ENCODE data around the gene HSD17B12.
"Not testable (repeated sequence)": the region's sequence is repeated elsewhere in the genome, so short reads cannot be mapped to it uniquely, and the experiment has no call there.

HSD17B12 gene

DNA sequence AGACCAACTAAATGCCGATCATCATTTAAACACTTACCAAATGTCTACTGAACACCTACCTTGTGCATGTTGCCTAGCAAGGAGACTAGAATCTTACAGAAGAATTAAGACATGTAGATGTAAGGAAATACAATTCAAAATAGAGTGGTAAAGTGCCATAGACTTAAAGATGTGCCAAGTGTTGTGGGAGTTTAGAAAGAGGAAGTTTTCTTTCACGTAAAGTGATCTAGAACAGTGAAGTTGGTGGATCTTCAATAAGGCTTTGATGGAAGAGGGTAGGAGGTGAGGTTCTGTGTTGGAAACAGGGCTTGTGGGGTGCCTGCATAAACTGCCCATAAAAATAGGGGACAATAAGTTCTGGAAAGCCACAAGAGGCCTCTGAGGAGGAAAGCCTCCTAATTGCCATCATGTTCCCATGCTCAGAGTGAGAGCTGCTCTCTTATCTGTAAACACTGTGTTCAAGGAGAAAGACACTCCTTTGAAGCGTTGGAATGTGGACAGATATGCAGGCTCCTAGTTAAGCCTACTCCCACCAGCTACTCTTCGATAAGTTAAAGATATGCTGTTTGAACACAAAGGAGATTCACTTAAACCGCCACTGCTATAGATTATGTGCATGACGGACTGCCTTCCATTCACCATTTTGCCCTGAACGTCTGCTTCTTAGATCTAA lies 66.7 kb downstream of the HSD17B12 start:
- DNase-seq (ENCODE audit: low spot score) = no peak

DNA sequence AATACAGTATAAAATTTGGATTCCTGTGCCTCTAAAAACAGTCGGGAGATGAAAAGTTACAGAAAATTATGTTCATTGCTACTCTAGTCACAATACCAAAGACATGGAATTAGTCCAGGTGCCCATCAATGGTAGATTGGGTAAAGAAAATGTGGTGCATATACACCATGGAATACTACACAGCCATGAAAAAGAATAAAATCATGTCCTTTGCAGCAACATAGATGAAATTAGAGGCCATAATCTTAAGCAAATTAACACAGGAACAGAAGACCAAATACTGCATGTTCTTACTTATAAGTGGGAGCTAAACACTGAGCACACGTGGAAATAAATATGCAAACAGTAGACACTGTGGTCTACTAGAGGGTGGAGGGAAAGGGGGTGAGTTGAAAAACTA lies 67.6 kb downstream of the HSD17B12 start:
- DNase-seq (ENCODE audit: low spot score) = no peak

DNA sequence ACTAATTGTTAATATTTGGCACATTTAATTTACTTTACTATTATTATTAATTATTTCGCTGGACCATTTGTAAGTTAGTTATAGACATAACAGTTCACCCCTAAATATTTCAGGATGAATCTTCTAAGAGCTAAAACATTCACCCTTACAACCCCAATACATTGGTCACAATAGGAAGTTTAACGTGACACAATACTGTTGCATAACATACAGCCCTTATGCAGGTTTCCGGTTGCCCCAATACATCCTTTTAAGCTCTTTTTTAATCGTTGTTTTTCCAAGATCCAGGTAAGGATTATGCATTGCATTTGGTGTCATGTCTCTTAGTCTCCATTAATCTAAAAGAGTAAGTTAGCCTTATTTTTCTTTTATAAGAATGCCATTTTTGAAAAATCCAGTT lies 71.2 kb downstream of the HSD17B12 start:
- DNase-seq (ENCODE audit: low spot score) = no peak

DNA sequence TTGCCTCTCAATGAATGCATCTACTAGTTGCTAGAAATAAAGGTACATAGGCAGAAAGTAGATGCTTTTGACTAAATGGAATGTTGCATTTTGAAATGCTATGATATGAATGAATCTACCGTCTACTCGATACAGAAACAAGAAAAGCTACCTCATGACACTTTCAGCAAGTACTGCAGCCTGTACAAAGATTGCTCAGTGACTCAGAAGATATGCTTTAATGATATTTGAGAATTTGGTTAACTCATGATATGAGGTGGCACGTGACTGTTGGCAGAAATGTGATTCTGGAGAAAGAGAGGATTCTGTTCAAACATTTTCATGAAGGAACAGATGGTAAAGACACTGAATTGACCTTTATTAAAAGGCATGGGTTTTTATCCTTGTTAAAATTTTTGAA lies 76.0 kb downstream of the HSD17B12 start:
- no peak for DNase-seq (ENCODE audit: low spot score)

DNA sequence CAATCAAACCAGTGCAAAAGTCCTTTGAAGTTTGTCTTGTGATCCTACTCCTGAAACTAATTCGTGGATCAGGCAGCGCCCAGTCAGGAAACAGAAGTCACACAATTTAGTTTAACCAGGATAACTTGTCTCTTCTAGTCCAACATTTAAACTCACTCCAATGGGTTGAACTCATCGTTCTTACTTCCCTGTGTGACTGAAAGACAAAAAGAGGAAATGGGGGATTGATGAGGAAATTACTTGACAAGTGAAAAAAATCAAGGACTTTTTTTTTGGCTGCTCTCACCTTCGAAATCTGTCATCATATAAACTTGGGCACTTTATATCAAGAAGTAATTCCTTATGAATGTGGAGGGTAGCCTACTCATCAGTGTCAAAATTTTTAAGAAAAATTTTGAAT lies 78.4 kb downstream of the HSD17B12 start:
- DNase-seq (ENCODE audit: low spot score) = no peak

DNA sequence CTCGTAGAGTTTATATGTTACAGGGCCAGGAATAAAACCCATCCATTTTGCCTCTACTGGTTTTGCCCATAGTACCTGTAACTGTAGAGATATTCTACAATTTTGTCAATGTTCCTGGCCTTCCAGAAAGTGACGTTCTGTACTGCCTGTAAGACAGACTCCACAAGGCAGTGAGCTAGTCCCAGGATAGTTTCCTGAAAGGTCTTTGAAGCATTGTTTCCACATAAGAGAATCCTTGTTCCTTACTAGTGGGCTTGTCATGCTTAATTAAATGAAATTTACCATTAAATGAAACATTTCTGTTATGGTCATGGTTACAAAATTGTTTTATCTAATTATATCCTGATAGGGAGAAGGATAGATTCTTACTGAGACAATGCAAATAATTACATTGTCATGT lies 80.4 kb downstream of the HSD17B12 start:
- DNase-seq (ENCODE audit: low spot score) = no peak

DNA sequence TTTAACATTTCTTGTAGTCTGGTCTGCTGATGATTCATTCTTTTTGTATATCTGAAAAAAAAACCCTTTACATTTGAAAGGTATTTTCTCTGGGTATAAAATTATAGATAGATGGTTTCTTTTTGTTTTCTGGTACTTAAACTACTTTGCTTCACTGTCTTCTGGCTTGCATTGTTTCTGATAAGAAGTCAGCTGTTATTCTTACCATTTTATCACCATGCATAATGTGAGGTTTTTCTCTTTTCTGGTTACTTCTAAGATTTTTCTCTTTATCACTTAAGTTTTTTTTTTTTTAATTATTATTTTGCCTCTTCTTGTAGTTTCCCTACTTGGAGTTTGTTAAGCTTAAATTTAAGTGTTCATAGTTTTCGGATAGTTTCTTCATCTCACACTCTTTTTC lies 84.7 kb downstream of the HSD17B12 start:
- no peak for DNase-seq (ENCODE audit: low spot score)

DNA sequence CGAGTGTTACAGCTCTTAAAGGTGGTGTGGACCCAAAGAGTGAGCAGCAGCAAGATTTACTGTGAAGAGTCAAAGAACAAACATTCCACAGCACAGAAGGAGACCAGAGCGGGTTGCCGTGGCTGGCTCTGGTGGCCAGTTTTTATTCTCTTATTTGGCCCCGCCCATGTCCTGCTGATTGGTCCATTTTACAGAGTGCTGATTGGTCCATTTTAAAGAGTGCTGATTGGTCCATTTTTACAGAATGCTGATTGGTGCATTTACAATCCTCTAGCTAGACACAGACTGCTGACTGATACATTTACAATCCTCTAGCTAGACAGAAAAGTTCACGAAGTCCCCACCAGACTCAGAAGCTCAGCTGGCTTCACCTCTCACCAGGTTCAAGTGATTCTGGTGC lies 88.1 kb downstream of the HSD17B12 start:
- not testable (repeated sequence) for DNase-seq (ENCODE audit: low spot score)

DNA sequence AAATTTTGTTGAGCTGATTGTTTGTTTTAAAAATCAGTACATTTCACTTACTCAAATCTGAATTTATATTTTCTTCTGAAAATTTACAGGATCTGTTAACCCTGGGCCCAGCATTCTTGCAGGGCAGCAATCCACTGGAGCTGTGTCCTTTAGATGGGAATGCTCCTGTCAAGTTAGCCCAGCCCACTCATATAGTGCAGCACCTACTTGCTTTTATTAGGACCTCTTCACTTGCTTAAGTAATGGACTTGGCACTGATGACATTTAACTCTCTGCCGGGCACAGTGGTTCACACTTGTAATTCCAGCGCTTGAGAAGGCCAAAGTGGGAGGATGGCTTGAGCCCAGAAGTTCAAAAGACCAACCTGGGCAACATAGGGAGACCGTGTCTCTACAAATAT lies 89.6 kb downstream of the HSD17B12 start:
- DNase-seq (ENCODE audit: low spot score) = no peak

DNA sequence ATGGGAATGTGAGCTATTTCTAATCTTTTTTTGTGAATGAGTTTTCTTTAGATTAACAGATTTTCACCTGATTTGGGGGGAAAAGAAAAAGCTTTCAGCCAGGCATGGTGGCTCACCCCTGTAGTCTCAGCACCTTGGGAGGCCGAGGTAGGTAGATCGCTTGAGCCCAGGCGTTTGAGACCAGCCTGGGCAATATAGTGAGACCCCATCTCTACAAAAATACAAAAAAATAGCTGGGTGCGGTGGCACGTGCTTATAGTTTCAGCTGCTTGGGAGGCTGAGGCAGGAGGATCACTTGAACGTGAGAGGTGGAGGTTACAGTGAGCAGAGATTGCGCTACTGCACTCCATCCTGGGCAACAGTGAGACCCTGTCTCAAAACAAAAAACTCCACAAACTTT lies 92.2 kb downstream of the HSD17B12 start:
- DNase-seq (ENCODE audit: low spot score) = no peak

DNA sequence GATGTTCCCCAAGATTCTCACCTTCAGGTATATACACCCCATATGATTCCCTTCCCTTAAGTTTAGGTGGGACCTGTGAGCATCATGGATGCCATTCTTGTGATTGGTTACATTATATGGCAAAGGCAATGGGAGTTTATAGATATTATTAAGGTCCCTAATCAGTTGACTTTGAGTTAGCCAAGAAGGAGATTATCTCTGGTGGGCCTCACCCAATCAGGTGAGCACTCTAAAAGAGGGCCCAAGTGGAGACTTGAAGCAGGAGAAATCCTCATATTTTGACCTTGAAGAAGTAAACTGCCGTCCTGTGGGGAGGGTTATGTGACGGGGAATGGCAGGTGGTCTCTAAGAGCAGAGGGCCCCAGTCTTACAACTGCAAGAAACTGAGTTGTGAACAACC lies 94.2 kb downstream of the HSD17B12 start:
- DNase-seq (ENCODE audit: low spot score) = no peak

DNA sequence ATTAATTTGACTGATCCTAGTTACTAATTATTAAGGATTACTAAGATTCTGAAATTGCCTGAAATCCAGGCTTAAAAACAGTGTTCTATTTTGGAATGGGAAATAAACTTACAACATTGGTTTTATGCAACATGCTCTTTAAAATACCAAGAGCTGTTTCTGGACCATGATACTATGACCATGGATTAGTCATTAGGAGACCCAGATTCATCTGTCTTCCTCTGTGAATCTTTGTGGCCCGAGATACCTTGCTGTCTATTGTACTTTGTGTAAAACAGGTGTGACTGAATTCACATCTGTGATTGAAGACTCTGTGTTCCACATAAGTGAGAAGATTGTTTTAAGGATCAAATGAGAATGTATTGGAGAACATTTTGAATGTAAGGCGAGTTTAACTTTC lies 98.8 kb downstream of the HSD17B12 start:
- DNase-seq (ENCODE audit: low spot score) = no peak

DNA sequence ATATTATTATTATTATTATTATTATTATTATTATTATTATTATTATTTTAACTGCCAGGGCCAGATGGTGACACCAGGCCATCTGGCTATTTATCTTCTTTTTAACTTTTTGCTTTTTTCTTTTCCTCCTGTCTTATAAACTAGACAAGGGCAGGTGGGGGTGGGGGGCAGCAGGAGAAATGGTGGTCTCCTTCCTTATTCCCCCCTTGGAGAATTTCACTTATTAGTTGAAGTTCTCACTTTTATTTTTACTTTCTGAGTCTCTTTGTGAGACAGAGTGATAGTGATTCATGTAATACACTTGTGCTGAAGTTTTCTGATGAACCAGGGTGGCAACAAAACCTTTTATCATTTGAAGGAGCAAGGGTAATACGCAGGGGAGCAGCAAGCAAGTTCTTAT lies 103.8 kb downstream of the HSD17B12 start:
- DNase-seq (ENCODE audit: low spot score) = no peak

DNA sequence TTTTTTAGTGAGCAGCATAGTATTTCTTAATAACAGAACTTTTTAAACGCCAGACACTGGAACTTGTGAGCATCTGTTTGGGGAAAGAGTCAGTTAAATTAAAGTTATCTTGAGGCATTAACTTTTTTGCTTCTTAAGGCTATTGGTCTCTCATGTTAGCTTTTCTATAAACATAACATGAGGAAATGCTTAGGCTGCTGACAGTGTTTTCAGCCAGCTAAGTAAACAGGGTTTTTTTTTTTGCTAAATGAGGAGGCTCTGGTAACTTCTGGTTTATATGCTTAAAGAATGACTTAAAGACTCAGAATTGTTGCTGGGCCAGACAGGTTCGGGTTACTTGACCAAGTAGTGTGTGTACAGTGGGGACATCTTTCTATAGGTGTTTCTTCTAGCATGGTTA lies 104.3 kb downstream of the HSD17B12 start:
- DNase-seq (ENCODE audit: low spot score) = no peak

DNA sequence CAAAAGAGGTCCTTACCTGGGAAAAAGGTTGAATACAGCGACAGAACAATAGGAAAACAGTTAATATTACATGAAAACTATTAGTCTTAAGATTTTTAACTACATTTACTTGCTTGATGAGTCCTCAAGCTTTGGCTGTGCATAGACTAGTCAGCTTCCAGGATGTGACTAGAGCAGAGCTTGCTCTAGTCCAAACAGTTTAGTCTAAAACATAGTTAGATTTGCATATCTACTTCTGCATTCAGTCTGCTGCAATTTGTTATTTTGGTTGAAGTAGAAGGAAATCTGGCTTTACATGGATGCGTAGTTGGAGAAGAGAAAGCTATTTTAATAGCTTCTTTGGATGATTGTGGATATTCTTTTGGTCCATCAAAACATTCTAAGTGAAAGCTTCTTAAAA lies 104.8 kb downstream of the HSD17B12 start:
- DNase-seq (ENCODE audit: low spot score) = peak; percentile 8

DNA sequence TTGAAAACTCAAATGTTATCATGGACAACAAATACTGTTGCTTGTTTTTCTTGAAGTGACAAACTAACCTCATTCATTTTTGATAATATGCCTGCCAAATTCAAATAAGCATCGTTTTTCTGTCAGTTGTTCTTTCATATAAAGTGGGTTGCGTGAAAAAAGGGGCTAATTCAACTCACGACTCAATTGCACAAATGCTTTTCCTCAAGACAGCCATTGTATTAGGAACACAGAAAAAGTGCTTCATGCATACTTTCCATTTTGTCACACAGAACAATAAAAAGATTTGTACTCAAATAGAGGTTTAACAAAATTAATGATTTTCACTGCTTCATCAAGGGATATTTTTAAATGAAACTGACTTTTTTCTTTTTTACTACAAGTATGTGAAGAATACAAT lies 105.5 kb downstream of the HSD17B12 start:
- DNase-seq (ENCODE audit: low spot score) = peak; percentile 74

DNA sequence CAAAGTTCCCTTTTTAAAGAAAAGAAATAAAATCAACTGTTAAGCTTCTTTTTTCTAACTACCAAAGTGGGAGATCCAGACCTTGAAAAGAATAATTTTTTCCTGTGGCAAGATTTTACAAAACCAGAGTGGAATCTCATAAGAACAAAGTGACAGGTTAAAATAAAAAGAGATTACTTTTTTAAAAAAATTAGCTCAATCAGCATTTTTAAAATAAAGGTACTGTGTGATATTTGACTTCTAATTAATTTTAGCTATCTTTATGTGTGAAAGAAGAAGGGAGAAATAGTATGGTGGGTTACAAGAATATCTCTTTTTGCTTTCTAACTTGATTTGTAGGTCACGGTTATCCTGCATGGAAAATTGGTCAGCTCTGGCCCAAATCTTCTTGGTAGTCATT lies 107.3 kb downstream of the HSD17B12 start:
- DNase-seq (ENCODE audit: low spot score) = no peak

DNA sequence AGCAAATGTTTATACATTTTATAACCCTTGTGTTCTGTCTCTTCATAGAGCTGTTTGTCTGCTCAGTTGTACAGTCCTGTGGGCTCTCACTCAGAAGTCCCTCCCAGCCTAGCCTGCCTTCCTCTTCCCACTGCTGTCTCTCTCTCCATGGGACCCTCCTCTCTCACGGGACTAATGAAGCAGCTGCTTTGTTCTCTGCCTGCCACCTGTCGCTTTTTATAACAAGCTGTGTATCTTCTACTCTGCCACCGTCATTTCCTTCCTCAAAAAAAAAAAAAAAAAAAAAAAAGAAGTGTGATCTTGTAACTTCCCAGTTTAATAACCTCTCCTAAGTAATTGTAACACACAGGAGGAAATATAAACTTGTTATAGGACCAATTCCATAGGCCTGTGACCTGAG lies 107.9 kb downstream of the HSD17B12 start:
- no peak for DNase-seq (ENCODE audit: low spot score)

DNA sequence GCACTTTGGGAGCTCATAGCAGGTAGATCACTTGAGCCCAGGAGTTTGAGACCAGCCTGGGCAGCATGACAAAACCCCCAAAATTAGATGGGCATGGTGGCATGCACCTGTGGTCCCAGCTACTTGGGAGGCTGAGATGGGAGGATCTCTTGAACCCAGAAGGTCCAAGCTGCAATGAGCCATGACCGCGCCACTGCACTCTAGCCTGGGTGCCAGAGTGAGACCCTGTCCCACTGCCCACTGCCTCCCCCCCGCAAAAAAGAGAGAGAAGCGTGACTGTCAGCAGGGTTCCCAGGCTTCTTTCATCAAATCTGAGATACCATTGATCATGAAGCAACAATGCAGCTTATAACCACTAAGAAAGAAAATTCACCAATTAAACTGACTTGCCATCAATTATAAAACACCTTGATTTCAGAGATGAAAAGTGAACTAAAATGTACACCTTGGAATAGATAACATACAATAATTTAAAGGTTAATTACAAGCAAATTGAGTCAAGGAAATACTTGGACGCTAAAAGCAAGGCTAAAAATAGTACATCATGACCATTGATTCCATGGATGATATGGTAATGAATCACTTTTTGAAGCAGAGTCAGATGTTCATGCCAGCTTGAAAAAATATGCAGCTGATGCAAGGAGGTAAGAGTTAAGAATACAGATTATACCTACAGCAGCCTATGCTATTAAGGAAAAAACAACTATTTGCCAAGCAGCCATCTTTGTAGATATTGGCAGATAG lies 109.3 kb downstream of the HSD17B12 start:
- DNase-seq (ENCODE audit: low spot score) = no peak

DNA sequence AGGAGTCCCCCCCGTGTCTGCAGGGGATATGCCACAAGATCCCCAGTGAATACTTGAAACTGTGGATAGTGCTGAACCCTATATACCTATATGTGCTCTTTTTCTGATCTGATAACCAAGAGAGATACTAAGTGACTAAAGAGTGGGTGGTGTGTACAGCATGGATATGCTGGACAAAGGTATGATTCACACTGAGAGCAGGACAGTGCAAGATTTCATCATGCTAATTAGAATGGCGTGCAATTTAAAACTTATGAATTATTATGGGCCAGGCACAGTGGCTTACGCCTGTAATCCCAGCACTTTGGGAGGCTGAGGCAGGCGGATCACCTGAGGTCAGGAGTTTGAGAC lies 109.9 kb downstream of the HSD17B12 start:
- DNase-seq (ENCODE audit: low spot score) = no peak

DNA sequence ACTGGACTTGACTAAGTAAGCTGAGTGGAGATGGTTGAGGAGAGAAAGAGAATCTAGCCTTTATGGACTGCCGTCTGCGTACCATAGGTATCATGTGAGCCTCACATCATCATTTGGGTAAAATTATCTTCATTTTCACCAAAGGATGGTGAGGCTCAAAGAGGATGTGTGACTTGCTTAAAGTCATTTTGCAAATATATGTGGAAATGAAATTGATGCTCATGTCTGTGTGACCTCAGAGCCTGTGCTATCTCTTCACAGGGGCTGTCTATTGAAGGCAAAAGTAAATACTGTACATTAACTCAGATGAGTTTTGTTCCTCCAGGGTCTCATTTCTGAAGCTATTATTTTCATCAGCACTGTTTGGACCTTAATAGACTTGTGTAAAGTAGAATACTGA lies 116.8 kb downstream of the HSD17B12 start:
- DNase-seq (ENCODE audit: low spot score) = no peak

DNA sequence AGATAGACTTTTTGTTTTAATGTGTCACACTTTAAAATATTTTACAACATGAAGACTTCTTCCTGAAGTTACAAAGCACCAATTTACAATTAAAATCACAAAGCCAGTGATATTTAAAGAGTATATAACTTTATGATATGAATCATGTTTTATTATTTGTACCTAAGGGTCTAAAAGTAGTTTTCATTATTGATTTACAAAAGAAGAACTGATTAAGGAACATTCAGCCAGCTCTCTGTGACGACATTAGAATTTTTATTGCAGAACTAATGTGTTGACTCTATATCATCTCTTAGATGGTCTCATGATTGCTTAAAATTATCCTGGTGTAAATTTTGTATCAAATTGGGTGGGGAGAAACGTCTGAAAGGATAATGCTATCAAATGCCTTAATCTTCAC lies 117.3 kb downstream of the HSD17B12 start:
- no peak for DNase-seq (ENCODE audit: low spot score)

DNA sequence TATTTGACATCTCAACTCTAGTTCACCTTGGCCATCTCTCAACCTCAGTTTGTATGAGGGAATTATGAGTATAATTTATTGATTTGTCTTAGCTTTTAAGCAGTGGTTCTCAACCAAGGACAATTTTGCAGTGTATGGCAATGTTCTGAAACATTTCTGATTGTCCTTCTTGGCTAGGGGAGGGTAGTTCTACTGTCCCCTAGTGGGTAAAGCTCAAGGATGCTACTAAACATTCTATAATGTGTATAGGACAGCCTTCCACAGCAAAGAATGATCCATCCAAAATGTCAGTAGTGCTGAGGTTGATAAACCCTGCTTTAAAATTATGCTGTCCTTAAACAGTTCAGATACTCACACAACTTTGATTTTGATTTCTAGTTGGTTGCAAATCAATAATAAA lies 122.0 kb downstream of the HSD17B12 start:
- DNase-seq (ENCODE audit: low spot score) = no peak

DNA sequence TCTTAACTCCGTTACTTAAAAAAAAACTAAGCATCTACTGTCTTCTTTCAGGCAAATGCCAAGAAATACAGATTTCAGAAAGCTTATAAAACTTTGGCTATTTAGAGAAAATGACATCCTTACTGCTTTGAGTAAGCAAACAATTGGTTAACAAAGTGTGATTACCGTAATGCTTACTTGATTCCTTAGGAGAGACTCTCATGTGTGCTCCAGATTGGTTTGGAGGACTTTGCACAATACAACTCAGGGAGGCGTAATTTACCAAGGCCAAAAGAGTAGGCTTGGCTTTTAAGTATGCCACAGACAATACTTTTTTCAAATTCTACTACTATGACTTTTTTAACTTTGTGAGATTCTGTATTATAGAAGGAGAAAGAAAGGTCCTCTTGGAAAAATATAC lies 123.2 kb downstream of the HSD17B12 start:
- DNase-seq (ENCODE audit: low spot score) = no peak
